ENCODE data around the gene STX8. TPM values are rescaled to one million over a fixed set of nuclear protein-coding genes. Genes with fewer than 3 reads are reported as not detected.

Gene STX8
- total RNA-seq, 2 donors from 2014 or later, result 46.6 to 72.4 TPM

GRCh38 chr17:9269350-9270035 lies 306.1 kb downstream of the STX8 start:
- no peak for DNase-seq (ENCODE audit: low spot score)
- H3K9me3 ChIP-seq, result no peaks in the 10 kb centered on the region
- H3K27me3 ChIP-seq (replicated peaks; ENCODE audit: insufficient read depth), result no peaks in the 10 kb centered on the region
- H3K4me3 ChIP-seq, result no peak overlapping the region
- WGBS, result 75% methylated on average over 7 of the region's 7 CpGs
- H3K36me3 ChIP-seq, result no peaks in the 10 kb centered on the region
- intact Hi-C loops (cut with DNase I), result no loop called here
- H3K27ac ChIP-seq, result no peak overlapping the region
- TF ChIP-seq POLR2A (IDR thresholded peaks at IDR 0.05) (no peak), POLR2AphosphoS5 (IDR thresholded peaks at IDR 0.05) (no peak)
- TF ChIP-seq, protein P1, sequence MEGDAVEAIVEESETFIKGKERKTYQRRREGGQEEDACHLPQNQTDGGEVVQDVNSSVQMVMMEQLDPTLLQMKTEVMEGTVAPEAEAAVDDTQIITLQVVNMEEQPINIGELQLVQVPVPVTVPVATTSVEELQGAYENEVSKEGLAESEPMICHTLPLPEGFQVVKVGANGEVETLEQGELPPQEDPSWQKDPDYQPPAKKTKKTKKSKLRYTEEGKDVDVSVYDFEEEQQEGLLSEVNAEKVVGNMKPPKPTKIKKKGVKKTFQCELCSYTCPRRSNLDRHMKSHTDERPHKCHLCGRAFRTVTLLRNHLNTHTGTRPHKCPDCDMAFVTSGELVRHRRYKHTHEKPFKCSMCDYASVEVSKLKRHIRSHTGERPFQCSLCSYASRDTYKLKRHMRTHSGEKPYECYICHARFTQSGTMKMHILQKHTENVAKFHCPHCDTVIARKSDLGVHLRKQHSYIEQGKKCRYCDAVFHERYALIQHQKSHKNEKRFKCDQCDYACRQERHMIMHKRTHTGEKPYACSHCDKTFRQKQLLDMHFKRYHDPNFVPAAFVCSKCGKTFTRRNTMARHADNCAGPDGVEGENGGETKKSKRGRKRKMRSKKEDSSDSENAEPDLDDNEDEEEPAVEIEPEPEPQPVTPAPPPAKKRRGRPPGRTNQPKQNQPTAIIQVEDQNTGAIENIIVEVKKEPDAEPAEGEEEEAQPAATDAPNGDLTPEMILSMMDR (IDR thresholded peaks at IDR 0.05), result no peak
- H3K4me1 ChIP-seq (replicated peaks), result no peaks in the 10 kb centered on the region

DNA sequence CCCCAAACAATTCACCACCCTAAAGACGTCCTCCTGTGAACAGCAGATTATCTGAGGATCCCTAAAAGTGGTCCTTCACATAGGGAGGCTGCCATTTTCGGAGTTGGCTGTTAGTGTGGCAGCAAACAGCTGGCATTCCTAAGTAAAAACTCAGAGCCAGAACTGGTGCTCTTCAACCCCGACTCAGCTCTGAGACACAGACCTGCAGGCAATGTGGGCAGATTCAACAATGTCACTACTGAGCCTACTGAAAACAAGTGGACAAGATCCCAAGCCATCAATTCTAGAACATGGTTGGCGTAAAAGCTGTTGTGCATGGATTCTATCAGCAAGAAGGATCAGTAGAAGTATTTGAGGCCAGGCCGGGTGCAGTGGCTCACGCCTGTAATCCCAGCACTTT lies 307.1 kb downstream of the STX8 start:
- DNase-seq (ENCODE audit: low spot score), result no peak
- no peak for TF ChIP-seq POLR2AphosphoS5 (IDR thresholded peaks at IDR 0.05)
- TF ChIP-seq, protein P1 (IDR thresholded peaks at IDR 0.05), result no peak
- intact Hi-C loops (cut with DNase I), result no loop called here
- Histone ChIP-seq H3K9me3 (no peaks in the 10 kb centered on the region), H3K4me1 (replicated peaks) (no peaks in the 10 kb centered on the region), H3K36me3 (no peaks in the 10 kb centered on the region), H3K27ac (no peak overlapping the region), H3K27me3 (replicated peaks; ENCODE audit: insufficient read depth) (no peaks in the 10 kb centered on the region), H3K4me3 (no peak overlapping the region)
- 90% methylated on average over 6 of the region's 6 CpGs for WGBS

GRCh38 chr17:9266697-9267117 lies 308.9 kb downstream of the STX8 start:
- WGBS, result 93% methylated on average over 9 of the region's 9 CpGs
- Histone ChIP-seq H3K4me3 (no peak overlapping the region), H3K4me1 (replicated peaks) (no peaks in the 10 kb centered on the region), H3K27ac (no peak overlapping the region), H3K27me3 (replicated peaks; ENCODE audit: insufficient read depth) (no peaks in the 10 kb centered on the region), H3K36me3 (no peaks in the 10 kb centered on the region), H3K9me3 (no peaks in the 10 kb centered on the region)
- intact Hi-C loops (cut with DNase I), result no loop called here
- no peak for TF ChIP-seq POLR2A (IDR thresholded peaks at IDR 0.05)
- TF ChIP-seq, protein P1 (IDR thresholded peaks at IDR 0.05), result no peak
- DNase-seq (ENCODE audit: low spot score), result no peak

GRCh38 chr17:9266031-9266680 lies 309.5 kb downstream of the STX8 start:
- Histone ChIP-seq H3K4me3 (no peak overlapping the region), H3K4me1 (replicated peaks) (no peaks in the 10 kb centered on the region), H3K27ac (no peak overlapping the region), H3K27me3 (replicated peaks; ENCODE audit: insufficient read depth) (no peaks in the 10 kb centered on the region), H3K9me3 (no peaks in the 10 kb centered on the region), H3K36me3 (no peaks in the 10 kb centered on the region)
- WGBS, result 95% methylated on average over 14 of the region's 14 CpGs
- TF ChIP-seq, protein P1 (IDR thresholded peaks at IDR 0.05), result no peak
- TF ChIP-seq POLR2AphosphoS5 (IDR thresholded peaks at IDR 0.05) (no peak), POLR2A (IDR thresholded peaks at IDR 0.05) (no peak)
- intact Hi-C loops (cut with DNase I), result no loop called here
- DNase-seq (ENCODE audit: low spot score), result no peak

Measured in prostate gland (tissue), 2 donors.